Activated naive CD4-positive, alpha-beta T cell treated with Interleukin-2 at 50 U/mL for 16 hours (primary cell): ENCODE measurements around the gene FAM168B.

ENCODE experiments used
- DNase-seq: peaks from one replicate; pipeline ENCODE4 v3.0.0-alpha.2; 2020

FAM168B gene

DNA sequence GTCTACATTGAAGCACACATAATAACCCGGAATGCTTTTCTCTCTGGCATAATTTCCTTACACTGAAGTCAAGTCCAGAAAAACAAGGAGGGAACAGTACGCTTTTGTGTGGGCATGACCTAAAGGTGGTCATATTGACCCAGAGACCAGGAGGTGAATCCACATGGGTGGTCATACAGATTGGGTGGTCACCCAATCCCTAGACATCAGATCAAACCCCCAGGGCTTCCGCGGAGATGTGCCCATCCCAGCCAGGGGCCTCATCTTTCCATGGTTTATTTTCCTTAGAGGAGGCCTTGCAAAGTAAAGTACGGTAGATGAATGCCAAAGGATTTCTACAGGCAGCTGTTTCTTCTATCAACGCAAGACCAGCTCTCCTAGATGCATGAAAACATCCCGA is 38.8 kb downstream of the FAM168B start:
- DNase-seq = no peak

DNA sequence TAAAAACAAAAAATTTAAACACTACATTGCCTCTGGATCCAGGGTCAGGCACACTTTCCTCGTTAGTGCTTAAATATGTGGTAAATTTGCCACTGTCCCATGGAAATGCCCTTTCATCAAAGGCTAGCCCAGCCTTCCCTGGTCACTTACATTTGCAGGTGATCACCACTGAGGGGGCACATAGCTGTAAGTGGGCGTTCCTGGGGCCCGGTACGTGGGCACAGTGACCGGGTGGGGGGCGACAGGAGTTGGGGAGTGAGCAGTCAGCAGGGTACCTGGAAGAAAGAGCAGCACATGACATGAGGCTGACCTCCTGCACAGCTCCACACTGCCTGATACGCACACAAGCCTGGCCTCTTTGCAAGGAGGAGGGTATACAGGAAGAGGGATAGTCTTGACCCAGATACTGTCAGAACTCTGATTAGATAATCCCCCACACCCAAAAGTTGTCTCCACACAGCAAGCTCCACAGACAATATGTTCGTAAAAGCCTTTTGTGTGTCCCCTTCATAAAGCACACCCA is 40.5 kb downstream of the FAM168B start:
- no peak for DNase-seq

DNA sequence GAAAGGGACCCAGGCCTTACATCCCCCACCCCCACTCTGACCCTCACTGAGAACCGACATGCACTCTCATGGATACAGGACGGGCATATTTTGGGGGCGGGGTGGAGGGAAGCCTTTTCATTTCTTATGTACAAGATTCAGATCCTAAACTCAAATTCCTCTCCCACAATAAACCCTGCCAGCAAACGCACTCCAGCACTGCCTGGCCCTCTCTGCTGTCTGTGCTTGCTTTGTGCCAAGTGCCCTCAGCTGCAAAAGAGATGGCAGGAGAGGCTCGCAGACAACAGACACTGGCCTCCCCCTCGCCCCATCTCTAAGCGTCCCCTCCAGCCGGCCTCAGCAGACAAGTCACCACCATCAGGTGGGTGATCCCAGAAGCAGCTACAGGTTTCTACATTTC is 42.4 kb downstream of the FAM168B start:
- no peak for DNase-seq

DNA sequence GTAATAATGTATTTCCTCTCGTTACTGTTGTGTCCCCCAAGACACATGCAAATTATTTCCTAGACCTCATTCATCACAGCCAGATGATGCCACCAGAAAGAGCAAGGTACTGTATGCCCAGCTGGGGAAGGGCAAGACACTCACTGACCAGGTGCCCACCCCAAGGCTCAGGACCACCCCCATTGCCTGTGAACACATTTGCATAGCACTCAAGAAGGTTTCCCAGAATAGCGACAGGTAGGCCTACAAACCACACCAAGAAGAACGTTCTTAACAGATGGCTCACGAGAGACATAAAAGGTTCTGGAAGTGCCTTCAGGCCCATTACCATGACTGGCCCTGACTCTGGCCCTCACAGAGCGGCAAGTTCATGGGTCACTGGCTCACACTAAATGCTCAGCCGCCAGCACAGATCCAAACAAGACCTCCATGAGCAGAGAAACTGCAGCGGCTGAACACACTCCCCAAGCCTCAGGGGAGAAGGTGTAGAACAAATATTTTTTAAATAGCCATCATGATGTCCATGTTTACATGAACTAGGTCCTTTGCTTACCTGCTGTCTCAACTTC is 44.0 kb downstream of the FAM168B start:
- DNase-seq = no peak

DNA sequence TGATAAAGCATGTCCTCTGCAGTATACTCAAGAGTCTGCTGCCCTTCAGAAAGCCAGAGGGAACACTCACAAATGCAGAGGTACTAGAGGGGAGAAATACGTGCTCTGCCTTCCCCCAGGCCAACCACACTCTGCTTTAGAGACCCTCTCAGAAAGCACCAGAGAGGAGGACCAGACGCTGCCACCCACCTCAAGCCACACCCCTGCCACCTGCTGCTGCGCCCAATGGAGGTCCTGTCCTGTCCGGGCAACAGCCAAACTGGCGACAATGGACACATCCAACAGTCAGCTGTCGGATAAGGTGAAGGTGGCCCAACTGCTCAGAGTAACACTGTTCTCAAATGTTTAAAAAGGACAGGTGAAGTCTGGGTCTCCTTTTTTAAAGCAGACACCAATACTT is 44.6 kb downstream of the FAM168B start:
- no peak for DNase-seq

DNA sequence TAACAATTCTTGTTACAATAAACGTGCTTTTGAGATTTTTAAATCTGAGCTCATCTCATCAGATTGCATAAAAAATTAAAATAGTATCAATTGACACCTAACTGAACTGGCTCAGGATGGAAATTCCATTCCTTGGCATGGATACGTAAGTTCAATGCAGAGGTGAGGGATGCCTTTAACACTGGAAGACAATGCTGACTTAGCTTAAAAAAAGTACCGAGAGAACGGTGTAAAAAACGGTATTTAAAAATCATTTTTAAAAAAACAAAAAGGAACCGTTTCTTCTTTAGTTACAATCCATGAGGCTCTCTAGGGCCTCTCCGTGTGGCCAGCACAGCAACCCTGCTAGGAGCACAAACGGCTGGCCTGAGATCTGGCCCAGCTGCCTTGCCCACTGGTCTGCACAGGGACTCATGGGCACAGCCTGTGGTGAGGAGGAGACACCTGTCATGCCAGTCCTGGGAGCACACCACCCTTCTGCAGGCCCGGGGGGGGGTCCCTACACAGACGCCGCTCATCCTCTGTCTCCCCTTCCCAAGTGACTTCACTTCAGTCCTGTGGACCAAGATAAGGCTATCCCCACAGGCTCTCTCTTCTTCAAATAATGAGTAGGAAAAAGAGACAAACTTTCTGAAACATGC is 45.2 kb downstream of the FAM168B start:
- no peak for DNase-seq

DNA sequence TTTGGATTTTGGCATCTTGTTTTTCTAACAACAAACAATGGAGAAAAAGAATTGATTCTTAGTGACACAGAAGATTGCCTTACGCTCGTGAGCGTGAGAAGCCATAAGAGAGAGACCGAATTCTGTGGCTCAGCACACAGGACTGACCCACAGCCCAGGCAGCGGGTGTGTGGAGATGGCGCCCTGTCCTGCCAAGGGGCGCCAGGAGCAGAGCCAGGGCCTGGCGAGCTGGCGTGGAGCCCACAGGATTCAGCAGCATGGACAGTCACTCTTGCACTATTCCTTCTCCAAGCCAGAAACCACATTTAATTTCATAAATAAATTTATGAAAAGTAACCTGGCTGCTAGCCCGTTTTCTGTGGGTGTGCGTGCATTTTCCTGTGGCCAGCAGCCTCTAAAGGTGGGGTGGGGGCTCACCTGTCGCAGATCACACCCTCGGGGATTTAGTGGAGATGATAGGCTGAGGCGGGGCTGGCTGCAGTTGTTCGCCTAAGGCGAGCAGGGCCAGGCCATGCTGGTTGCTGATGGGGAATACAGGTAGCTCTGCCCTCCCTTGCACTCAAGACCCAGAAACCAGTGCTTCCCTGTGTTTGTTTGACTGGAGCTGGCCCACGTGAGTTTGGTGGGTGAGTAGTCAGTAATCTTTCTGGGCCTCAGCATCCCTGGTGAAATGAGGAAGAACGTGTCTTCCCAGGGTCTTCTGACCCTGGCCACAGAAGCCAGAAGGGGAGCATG is 46.2 kb downstream of the FAM168B start:
- no peak for DNase-seq

DNA sequence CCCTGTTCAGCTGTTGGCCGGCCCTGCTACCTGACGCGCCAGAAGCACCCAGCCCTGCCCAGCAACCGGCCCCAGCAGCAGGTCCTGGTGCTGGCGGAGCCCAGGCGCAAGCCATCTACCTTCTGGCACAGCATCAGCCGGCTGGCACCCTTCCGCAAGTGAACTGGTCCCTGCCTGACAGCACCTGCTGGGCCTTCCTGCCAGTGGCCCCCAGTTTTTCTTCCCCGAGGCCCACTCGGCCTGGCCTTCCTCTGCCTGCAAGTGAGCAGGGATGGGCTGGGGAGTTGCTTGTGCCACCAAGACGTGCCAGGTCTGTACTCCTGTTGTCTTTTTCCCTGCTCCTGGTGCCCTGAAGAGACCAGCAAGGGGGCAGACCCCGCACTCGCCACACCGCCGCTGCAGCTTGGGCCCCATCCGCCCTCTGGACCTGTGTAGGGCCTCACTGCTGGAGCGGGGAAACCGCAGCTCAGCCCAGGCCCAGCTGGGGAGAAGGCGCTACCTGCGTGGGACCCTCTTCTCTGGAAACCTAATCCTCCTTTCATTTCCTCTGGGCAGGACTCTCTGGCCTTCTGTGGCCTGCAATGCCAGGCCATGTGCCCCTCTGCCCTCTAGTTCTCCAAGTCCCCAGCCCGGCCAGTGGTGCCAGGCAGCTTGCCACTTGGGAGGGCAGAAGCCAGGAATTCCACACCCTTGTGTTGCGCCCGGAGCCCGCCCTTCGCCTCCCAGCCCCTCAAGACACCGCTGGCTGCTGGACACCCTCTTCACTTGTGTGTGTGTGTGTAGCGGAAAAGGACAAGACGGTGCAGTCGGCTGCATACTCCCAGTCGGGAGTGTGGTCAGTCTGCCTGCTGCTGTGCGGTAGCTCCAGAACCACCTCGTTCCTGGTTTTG is 47.0 kb downstream of the FAM168B start:
- DNase-seq = no peak

DNA sequence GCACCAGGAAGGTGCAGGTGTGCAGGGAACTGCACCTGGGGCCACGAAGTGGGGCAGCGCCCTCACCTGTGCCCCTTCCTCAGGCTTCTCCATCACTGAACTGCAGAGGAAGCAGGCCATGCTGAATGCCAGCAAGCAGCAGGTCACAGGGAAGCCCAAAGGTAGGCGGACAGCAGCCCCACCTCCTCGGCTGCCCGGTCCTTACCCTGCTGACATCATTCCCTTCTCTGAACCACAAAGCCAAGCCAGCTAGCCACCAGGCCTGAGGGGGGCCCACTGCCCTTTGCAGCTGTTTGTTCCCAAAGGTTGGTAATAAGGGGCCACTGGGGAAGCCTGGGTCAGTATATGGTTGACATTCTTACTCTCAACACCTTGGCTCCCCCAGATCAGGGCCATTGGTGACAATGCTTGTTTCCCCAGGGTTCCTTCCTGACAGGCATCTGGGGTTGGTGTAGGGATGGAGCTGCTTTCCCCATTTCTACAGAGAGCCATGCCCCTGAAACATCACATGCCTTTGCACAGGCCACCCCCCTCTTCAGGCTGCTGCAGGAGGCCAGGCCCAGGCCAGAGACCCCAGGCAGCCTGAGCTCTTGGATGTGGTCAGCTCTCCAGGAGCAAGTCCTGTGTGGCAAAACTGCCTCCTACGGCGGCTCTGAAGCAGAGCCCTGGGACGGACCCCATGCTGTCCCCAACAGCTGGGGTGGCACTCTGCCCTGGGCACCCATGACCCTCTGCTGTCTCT is 47.8 kb downstream of the FAM168B start:
- DNase-seq = no peak

DNA sequence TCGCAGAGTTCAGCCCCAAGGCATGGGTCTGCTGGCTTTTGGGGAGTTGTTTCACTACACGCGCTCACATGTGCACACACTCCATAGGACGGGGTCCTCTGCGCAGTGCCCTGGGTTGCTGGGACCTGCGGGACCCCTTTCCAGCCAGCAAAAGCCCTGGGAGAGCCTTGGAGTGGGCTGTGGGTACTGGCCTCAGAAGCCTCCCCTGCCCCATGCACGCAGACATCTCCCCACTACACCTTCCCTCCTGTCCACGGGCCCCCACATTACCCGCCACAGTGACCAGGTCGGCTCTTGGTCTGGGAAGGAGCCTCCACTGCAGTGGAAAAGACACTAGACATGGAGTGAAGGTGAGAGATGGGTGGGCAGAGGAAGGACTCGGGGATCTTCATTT is 48.5 kb downstream of the FAM168B start:
- no peak for DNase-seq

DNA sequence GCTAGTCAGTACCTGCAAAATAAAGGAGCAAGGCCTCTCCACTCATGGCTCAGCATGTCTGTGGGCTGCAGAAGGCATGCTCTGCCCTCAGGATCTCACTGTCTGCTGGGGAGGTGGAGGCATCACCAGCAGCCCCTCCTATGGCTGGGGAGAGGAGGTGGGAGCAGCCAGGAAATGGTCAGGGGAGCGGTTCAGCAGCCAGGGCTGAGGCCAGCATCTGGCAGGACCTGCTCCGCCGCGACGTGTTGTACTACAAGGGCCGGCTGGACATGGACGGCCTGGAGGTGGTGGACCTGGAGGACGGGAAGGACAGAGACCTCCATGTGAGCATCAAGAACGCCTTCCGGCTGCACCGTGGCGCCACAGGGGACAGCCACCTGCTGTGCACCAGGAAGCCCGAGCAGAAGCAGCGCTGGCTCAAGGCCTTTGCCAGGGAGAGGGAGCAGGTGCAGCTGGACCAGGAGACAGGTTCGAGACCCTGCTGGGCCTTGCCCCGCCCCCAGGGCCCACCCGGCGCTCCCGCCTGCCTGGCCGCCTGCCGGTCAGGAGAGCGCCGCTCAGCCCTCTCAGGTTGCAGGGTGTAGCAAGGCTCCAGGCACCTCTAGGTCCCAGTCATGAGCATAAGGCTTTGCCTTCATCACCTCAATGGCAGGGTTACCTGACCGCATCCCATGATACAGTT is 49.0 kb downstream of the FAM168B start:
- no peak for DNase-seq

DNA sequence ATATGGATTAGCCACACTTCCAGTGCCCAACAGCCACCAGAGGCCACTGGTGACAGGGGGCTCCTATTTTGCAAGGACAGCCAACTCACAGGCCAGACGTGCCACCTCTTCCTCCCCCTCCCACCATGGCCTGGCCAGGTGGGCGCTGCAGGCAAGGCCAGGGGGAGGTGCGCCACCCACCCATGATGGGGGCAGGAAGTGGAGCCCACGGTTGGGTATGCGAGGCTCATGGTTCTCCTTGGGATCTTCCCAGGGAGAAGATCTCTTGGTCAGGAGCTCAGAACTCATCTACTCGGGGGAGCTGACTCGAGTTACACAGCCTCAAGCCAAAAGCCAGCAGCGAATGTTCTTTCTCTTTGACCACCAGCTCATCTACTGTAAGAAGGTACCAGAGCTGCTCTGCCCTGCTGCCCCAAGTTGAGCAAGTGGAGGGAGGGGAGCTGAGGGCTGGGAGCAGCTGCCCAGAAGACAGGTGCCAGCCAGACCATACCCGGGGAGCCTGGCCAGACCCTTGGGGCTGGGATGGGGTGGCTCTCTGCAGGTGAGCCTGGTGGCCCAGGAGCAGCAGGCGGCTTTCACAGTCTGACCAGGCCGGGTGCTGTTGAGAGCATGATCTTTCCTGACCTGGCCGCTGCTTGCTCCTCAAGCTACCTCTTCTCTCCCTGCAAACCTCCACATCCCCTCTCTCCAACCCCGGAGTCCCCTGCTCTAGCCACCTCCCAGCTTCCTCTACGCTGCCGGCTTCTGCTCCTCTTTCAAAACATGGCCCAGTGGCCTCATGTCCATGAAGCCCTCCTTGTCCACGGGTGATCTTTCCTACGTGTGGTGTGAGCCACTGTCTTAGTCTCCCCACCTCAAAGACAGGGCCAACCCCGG is 49.8 kb downstream of the FAM168B start:
- DNase-seq = no peak

DNA sequence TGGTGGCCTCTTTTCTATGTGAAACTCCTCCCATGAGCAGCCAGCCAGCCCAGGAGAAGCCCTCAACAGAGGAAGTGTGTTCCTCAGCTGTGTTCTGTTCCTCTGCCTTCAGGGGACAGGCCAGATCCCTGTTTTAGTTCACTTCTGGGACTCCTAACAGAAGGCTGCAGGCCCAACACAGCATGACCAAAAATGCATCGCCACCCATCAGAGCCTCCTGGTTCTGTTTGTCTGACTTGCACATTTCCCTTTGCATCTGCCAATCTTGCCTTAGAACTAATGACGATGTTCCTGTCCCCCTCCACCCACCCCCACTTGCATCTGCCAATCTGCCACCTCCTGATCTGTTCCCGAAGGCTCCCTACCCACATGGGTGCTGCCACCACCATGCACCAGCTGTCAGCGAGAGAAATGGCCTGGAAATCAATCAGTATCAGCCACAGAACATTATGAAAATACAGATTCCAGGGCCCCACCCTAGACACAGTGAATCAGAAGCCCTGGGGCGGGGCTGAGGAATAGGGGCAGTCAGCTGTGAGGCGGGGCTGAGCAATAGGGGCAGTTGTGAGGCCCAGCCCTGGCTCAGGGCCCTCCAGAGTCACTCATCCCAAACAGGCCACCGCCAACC is 51.0 kb downstream of the FAM168B start:
- DNase-seq = no peak

DNA sequence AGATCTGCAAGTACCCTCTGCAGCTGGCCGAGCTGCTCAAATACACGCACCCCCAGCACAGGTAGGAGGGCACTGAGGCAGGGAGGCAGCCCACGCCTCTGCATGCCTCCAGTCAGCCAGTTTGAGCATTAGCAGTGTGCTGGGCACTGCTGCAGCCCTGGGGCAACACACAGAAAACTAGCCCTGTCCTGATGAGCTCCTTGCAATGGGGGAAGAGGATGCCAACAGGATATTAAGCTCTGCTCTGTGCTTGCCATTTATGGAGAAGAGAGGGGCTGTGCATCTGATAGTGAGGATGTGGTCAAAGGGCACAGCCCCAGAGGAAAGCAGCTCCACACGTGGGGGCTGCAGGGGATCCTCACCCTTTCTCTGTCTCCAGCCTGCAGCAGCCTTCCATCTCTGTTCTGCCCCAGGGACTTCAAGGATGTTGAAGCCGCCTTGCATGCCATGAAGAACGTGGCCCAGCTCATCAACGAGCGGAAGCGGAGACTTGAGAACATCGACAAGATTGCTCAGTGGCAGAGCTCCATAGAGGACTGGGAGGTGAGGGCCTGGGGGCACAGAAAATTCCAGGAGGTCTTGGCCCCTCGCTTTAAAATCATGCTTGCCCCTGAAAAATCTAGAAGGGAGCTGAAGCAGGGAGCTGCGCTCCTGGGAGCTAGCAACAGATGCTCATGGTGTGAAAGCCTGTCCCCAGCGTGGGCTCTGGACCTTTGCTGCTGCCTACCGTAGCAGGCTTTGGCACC is 51.7 kb downstream of the FAM168B start:
- no peak for DNase-seq

DNA sequence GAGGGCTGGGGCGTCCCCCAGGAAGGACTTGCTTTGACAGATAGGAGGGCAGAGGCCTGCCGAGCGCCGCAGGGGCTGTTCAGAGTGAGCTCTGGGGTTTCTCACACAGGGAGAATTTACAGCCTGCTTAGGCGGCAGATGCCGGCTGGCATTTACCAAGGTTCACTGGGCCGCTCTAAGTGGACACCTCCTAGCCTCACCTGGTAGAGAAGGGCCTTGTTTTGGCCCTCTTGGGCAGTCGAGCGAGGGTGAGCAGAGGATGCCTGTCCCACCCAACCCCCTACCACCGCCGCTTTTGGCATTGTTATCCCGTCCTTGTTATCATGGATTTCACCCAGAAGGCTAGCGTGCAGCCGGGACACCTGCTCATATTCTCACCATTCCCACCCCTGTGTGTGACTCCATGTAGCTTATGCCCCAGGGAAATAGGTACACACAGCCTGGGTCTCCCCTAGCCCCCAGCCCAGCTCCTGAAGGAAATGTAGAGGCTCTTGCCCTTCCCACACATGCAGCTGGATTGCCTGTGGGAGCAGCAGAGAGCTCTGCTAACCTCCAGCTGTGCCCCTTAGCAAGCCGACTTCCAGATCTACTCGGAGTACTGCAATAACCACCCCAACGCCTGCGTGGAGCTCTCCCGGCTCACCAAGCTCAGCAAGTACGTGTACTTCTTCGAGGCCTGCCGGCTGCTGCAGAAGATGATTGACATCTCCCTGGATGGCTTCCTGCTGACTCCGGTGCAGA is 52.4 kb downstream of the FAM168B start:
- no peak for DNase-seq

DNA sequence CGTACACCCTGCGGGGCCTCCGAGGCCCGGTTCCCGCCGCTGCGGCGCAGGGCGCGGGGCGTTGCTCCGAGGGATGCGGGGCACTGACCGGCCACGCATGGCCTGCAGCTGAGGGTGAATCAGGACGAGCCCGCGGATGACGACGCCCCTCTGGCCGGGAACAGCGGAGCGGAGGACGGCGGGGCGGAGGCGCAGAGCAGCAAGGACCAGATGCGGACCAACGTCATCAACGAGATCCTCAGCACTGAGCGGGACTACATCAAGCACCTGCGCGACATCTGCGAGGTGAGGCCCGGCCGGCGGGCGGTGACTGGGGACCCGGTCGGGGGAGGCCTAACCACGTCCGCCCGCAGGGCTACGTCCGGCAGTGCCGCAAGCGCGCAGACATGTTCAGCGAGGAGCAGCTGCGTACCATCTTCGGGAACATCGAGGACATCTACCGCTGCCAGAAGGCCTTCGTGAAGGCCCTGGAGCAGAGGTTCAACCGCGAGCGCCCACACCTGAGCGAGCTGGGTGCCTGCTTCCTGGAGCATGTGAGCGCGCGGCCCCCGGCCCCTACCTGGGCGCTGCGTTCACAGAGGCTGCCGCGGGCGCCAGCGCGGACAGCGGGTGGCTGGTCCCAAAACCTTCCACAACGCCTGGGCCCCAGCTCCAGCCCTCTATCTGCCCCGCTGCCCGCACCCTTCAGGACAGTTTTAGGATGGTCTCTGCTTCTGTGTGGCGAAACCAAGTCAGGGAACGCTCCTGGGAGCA is 53.2 kb downstream of the FAM168B start:
- DNase-seq = peak; percentile 19

DNA sequence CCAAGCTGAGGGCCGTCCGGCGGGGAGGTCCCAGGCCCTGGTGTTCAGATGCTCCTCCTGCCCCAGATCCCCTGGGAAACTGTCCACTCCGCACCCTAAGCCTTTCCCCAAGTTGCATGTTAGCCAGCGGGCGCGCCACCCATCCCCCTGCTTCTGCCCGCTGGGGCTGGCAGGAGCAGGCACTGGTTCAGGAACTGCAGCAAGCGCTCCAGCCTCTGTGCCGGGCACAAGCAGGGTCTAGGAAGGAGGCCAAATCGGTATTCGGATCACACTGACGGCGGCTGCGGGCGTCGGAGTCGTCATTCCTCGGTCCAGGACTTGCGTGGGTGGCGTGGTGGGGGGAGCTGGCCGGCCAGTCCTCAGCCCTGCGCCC is 53.7 kb downstream of the FAM168B start:
- DNase-seq = no peak

DNA sequence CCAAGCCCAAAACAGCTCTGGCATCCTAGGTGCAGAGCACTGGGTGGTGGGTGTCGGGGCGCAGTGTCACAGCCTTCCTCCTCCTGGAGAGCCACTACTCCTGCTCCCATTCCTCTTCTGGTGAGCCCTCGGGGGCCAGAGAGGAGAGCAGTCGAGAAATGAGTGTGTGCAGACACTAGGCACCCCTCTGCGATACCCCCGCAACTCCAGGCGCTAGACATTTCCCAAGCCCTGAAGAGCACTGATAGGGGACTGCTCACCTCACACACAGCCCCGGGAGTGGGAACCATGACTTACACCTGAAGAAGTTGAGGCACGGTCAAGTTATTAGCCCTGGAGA is 54.2 kb downstream of the FAM168B start:
- DNase-seq = no peak
